ENCODE results near the gene CD72.
A peak's percentile ranks its signal among the peaks of the same experiment; 100 is the strongest.
"Not testable (repeated sequence)": the region's sequence is repeated elsewhere in the genome, so short reads cannot be mapped to it uniquely, and the experiment has no call there.

Gene CD72

GRCh38 chr9:35583521-35583920 is 34.7 kb downstream of the CD72 start:
- not testable (repeated sequence) for DNase-seq

GRCh38 chr9:35579659-35580227 is 38.5 kb downstream of the CD72 start:
- not testable (repeated sequence) for DNase-seq

GRCh38 chr9:35579130-35579529 is 39.1 kb downstream of the CD72 start:
- DNase-seq: peak; percentile 51

DNA sequence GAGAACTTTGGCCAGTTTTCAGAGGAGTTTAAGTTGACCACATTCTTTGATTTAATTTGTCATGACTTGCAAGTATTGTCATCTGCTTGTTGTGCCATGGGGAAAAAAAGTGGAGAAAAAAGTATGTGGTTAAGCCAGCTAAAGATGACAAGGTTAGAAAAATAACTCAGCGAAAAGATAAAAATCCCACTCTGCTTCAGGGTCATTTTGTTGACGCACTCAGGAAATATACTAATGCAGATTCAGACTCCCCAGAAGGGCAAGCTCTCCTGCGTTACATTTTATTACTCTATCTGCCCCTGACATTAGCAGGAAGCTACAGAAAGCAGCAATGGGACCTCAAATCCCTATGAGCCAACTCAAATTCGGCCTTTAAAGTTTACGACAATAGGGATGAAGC is 40.7 kb downstream of the CD72 start:
- no peak for DNase-seq

- no peak for DNase-seq
These were observed 42.7 kb downstream of the CD72 start for GRCh38 chr9:35575478-35575877.

GRCh38 chr9:35574578-35575122 is 43.6 kb downstream of the CD72 start:
- no peak for DNase-seq

DNA sequence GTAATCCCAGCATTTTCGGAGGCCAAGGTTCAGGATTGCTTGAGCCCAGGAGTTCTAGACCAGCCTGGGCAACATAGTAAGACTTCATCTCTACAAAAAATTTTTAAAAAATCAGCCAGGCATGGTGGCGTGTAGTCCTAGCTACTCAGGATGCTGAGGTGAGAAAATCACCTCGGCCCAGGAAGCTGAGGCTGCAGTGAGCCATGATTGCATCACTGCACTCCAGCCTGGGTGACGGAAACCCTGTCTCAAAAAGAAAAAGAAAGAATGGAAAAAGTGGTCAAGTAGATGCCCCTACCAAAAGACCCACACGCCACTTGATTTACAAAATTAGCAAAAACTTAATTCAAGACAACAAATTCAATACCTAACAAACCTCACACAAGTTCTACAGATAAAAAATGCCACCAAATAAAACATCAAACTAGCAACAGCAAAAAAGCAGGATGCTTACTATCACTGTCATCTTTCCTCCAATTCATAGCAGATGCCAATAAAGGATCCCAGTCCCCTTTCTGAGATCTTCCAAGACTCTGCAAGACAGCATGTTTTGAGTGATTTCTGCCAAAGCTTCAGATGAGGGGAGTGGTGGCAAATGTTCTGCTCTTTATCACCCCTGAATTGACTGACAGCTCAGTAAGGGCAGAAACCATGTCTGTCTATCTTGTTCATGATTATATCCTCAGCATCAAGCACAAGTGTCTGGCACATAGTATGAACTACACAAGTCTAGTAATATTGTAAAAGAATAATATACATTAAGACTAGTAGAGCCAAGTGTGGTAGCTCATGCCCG is 47.3 kb downstream of the CD72 start:
- no peak for DNase-seq

GRCh38 chr9:35569206-35569605 is 49.0 kb downstream of the CD72 start:
- DNase-seq: no peak

DNA sequence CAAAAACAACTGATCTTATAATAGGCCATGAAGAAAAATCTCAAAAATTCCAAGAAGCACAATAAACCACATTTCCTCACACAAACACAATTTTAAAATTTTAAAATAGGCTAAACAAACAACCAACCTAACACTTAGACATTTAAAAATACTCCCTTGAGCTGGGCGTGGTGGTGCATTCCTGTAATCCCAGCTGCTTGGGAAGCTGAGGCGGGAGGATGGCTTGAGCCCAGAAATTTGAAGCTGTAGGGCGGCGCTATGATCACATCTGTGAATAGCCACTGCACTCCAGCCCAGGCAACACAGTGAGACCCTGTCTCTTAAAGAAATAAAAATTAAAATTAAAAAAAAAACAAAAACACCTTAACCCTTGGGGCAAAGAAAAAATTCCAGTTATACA is 50.0 kb downstream of the CD72 start:
- DNase-seq: no peak

DNA sequence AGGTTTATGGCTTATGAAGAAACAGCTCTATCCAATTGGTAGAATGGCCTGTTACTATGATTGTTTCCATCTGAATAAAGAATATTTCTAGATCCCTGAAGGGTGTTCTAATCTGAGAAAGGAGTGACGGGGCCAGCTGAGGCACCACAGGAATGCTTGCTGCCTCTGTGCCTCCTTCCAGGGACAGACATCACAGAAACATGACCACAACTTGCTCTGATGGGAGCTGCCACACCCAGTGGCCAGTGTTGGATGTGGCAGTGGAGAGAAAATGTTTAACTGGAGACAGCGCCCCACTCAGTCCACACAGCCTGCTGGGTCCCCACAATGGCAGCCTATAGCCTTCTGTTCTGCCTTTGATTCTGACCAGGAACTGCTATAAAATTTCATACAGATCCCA is 51.8 kb downstream of the CD72 start:
- DNase-seq: no peak

DNA sequence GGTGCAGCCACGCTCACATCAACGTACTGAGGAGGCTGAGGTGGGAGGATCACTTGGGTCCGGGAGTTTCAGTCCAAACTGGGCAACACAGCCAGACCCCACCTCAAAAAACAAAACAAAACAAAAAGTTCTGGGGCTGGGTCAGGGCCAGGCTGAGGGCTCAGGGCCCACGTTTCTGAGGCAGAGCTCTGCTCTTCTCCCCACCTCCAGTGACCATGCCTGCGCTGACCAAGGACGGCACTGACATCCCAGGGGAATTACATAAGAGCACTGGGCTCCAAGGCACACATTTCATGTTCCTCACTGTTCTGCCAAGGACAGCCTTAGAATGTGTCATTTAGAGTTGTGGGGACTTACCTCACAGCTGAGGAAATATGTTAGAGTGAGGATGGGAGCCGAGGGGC is 53.6 kb downstream of the CD72 start:
- no peak for DNase-seq

- no peak for DNase-seq
These were observed 54.4 kb downstream of the CD72 start for GRCh38 chr9:35563791-35564197.

DNA sequence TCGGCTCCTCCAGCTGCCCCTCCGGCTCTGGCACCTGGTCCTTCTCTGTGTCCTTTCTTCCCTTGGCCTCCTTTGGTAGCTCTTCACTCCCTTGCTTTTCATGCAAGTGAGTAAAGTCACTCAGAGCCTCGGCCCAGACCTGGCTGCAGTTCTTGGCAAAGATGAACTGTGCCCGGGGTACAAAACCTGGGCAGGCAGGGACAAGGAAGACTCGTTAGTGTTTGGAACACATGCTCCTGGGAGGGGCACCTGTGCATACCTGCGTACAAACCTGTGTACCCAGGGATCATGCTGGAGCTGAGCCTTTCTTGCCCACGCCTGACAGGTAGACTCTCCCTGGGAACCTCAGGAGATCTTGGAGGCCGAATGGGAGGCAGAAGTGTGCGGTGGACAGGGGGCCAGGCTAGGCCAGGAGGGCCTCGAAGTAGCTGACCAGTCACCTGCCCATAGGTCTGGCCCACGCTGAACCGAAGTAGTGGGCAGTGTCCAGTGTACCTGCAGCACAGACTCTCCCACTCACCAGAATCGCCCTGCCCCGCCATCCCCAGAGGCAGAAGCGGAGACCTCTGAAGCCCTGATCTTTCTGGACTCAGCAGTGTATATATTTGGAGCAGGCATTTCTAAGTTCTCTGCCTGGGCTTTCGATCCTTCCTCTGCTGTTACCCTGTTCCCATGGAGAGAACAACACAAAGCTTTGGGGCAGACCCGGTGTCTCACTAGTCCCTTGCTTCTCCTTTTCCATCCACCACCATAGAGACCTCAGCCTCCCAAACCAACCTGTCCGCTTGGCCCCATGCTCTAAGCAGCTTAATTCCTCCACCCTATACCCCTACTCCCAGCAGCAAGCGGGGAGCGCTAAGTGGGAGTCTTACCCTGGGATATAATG is 55.1 kb downstream of the CD72 start:
- DNase-seq: peak; percentile 22

DNA sequence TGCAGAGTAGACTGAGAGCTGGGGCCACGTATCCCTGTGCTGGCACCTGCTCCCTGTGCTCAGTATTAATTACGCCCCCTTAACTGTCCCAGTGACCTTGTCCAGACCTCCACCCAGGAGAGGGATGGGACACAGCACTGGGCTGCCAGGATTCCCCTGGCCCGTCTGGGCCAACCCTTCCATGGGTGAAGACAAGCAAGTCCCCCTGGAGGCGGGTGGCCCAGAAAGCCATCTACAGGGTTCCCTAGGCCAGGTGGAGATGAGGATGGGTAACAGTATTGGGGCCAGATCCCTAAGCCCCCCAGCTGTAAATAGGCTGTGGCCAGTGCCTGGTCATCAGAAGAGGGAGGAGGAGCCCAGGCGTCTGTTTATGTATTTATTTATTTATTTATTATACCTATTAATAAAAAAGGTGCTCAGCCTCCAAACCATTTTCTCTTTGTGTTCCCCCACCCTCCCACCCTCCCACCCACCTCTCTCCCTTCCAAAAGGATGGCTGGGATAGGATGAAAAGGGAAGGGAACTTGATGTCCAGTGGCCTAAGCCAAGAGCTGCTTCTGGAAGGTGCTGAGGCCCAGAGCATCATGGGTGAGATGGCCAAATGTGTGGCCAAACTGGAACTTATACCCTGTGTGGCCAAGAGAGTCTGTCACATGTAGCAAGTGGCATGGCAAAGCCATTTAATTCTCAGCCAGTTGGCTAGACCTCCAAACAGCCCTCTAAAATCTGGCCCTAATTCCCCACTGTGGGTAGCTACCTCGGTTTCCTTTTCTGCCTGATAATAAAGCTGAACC is 56.5 kb downstream of the CD72 start:
- no peak for DNase-seq

DNA sequence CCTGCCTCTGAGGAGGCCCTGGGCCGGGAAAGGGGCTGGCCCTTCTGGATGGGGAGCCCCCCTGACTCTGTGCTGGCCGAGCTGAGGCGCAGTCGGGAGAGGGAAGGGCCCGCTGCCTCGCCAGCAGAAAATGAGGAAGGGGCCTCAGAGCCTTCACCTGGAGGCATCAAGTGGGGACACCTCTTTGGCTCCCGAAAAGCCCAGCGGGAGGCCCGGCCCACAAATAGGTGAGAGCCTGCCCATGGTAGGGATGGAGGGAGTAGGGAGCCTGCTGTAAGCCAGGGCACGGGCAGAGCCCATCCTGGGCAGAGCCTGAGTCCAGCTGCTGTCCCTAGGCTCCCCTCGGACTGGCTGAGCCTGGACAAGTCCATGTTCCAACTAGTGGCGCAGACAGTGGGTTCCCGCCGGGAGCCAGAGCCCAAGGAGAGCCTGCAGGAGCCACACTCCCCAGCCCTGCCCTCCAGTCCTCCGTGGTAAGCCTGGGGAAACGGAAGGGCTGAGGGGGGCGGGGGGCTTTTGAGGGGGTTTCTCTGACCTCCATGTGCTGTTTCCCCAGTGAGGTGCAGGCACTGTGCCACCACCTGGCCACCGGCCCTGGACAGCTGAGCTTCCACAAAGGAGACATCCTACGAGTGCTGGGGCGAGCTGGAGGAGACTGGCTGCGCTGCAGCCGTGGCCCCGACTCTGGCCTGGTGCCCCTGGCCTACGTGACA is 57.4 kb downstream of the CD72 start:
- no peak for DNase-seq

Data from MV-4-11 (cell line).